Erythroblast (primary cell): ENCODE data around the gene PTPRD.

ENCODE experiments used
- GATA1 ChIP-seq: IDR thresholded peaks from 2 replicates; pipeline ENCODE4 v1.6.1; 2011; ENCODE audit warnings: low read depth, mild to moderate bottlenecking, control low read depth, low read length, moderate library complexity
- POLR2A ChIP-seq: IDR thresholded peaks from 2 replicates; pipeline ENCODE4 v1.6.1; 2011; ENCODE audit warnings: mild to moderate bottlenecking, low read length

DNA sequence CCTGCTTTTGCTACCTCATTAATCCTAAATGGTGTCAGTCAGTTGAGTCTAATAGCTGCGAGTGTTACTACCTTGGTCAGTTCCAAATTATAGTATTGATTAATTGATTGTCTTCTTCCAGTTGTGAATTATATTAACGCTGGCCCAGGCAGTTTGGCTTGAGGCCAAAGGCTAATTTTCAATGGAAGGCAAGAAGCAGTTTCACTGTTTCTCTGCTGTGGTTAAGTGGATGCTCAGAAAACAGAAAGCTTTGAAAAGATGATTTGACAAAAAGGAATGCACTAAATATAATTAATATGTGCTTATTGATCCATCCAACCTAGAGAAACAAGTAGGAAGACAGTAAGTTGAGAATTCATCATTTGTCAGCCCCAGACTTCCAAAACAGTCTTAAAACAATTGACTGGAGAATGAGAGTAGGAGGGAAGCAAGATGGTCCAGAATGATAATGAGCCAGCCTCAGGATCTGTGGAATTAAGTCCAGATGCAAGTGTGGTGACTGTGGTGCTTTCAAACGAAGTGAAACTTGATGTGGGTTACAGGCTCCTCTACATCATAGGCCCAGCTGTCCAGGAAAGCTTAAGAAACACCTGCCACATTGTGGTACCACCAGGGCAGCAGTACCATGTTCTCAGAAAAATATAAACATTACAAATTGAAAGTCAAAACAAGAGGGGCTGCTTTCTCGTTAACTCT is 1442.2 kb downstream of the PTPRD start:
- TF ChIP-seq POLR2A (no peak), GATA1 (no peak)
